Mucosa of rectum (tissue), 2 donors: Measurements from ENCODE around the gene TIMD4.
"Not testable (repeated sequence)": the region's sequence is repeated elsewhere in the genome, so short reads cannot be mapped to it uniquely, and the experiment has no call there.

ENCODE experiments used
- H3K27ac ChIP-seq, 2 donors: one replicate each; pipeline ENCODE4 v1.7.0; 2013; ENCODE audit warnings: inconsistent platforms in 2 of 2, low read depth in 2 of 2, low read length in 2 of 2
- H3K27me3 ChIP-seq, 2 donors: one replicate each; pipeline ENCODE4 v1.7.0; 2013; ENCODE audit warnings: low read length in 2 of 2; ENCODE audit not compliant: control insufficient read depth in 2 of 2, insufficient read depth in 2 of 2
- H3K36me3 ChIP-seq, 2 donors: one replicate each; pipeline ENCODE4 v1.7.0; 2013; ENCODE audit warnings: low read length in 2 of 2; ENCODE audit not compliant: control insufficient read depth in 2 of 2, insufficient read depth in 2 of 2
- H3K4me1 ChIP-seq, 2 donors: one replicate each; pipeline ENCODE4 v1.7.0; 2013; ENCODE audit warnings: low read length in 2 of 2, mild to moderate bottlenecking in 1 of 2; ENCODE audit not compliant: control insufficient read depth in 2 of 2, insufficient read depth in 2 of 2
- H3K4me3 ChIP-seq, 2 donors: one replicate each; pipeline ENCODE4 v1.7.0; 2013; ENCODE audit warnings: low read length in 2 of 2
- H3K9ac ChIP-seq, 2 donors: one replicate each; pipeline ENCODE4 v1.7.0; 2013; ENCODE audit warnings: low read length in 2 of 2, low read depth in 1 of 2, mild to moderate bottlenecking in 1 of 2
- H3K9me3 ChIP-seq, 2 donors: one replicate each; pipeline ENCODE4 v1.7.0; 2013; ENCODE audit warnings: low read length in 2 of 2; ENCODE audit not compliant: control insufficient read depth in 2 of 2
- donor health status: healthy.
- donor health status: Normal muscosa, but diverticular disease.

TIMD4 gene

DNA sequence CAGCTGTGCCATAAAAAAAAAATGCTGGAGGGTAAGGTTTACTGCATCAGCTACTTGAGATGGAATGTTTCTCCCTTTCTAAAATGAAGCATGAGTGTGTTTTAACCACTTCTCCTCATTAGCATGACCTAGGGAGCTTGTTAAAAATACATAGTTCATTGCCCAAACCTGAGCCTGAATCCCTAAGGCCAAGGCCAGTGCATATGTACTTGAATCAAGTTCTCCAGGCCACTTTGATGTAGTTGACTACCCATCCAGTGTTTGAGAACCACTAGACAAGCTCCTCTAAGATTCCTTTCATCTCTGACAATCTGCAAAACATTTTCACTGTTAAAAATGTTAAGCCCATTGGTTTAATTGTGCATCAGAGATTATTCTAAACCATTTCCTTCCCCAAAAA, 6.7 kb downstream of the TIMD4 start:
- Histone ChIP-seq H3K27ac (no peak overlapping the region), H3K9ac (no peak overlapping the region), H3K27me3 (no peaks in the 10 kb centered on the region), H3K9me3 (no peaks in the 10 kb centered on the region), H3K4me1 (no peaks in the 10 kb centered on the region), H3K4me3 (no peak overlapping the region), H3K36me3 (no peaks in the 10 kb centered on the region)

DNA sequence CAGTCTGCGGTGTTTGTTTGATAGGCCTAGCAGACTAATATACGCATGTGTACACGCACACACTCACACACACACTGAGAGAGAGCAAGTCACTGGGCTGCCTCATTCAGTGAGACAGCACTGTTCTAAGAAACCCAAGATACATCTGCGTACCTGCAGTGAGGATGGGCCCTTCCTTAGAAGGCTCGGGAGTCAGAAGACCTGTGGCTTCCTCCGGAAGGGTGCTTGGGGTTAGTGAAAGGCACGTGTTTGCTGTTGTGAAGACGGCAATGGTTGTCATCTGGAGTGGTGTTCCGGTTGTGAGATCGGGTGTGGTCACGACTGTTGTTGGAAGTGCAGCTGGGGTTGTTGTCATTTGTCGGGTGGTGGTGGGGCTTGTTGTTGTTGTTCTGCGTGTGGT, 11.7 kb downstream of the TIMD4 start:
- H3K27me3 ChIP-seq: no peaks in the 10 kb centered on the region
- no peaks in the 10 kb centered on the region for H3K4me1 ChIP-seq

DNA sequence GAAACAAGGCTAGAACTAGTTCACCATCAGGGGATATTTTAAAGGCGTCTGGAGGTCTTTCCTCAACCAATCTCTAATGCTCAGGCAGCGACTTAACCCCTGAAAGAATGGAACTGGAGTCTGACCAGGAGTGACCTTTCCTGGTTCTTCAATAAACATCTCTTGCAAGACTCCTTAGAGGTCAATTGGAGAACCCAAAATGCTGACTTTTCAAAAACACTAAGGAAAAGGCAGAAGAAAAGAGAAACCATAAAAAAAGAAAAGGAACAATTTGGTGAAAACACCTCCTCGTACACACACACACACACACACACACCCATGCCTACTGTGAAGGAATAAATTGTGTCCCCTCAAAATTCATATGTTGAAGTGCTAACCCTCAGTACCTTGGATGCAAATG, 12.3 kb downstream of the TIMD4 start:
- Histone ChIP-seq H3K9ac (no peak overlapping the region), H3K4me1 (no peaks in the 10 kb centered on the region), H3K4me3 (no peak overlapping the region), H3K27me3 (no peaks in the 10 kb centered on the region), H3K36me3 (no peaks in the 10 kb centered on the region), H3K9me3 (no peaks in the 10 kb centered on the region), H3K27ac (no peak overlapping the region)

More for the DNA sequence above, 11.7 kb downstream of the TIMD4 start:
- H3K9ac ChIP-seq: no peak overlapping the region
- H3K4me3 ChIP-seq: no peak overlapping the region
- no peaks in the 10 kb centered on the region for H3K9me3 ChIP-seq
- H3K36me3 ChIP-seq: no peaks in the 10 kb centered on the region
- no peak overlapping the region for H3K27ac ChIP-seq

DNA sequence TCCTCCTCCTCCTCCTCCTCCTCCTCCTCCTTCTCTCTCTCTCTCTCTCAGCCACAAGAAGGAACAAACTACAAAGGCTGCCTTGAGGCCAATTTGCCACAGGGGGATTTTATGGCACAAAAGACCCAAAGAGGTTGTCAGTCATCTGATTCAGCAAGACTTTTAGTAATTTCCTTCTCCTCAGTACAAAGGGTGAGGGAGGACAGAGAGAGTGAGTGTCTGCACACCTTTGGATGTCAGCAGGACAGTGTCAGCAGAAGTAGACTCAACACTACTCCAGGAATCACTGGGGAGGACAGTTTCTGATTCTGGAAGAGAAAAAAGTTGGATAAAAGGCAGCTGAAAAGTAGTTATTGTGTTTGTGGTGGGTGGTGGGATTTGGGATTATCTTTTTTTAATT, 13.6 kb downstream of the TIMD4 start:
- Histone ChIP-seq H3K36me3 (no peaks in the 10 kb centered on the region), H3K27ac (no peak overlapping the region), H3K4me3 (no peak overlapping the region), H3K9ac (no peak overlapping the region), H3K27me3 (no peaks in the 10 kb centered on the region), H3K9me3 (no peaks in the 10 kb centered on the region), H3K4me1 (no peaks in the 10 kb centered on the region)

DNA sequence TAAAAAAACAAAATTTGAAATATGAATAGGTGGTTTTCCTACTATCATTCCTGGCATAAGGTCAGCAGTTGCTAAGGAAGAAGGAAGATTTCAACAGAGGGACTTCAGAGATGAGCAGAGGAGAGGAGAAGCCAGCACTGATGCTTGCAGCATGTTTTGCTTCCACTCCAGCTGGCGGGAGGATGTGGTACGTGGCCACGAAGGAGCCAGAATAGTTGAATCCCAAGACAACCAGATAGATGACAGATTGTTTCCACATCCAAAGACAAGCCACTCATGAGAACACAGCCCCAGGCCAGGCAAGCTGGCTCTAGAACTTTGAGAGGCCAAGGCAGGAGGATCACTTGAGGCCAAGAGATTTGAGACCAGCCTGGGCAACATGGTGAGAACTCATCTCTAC, 15.1 kb downstream of the TIMD4 start:
- Histone ChIP-seq H3K9me3 (no peaks in the 10 kb centered on the region), H3K9ac (no peak overlapping the region), H3K27ac (no peak overlapping the region), H3K4me3 (no peak overlapping the region), H3K4me1 (no peaks in the 10 kb centered on the region), H3K27me3 (no peaks in the 10 kb centered on the region), H3K36me3 (no peaks in the 10 kb centered on the region)

DNA sequence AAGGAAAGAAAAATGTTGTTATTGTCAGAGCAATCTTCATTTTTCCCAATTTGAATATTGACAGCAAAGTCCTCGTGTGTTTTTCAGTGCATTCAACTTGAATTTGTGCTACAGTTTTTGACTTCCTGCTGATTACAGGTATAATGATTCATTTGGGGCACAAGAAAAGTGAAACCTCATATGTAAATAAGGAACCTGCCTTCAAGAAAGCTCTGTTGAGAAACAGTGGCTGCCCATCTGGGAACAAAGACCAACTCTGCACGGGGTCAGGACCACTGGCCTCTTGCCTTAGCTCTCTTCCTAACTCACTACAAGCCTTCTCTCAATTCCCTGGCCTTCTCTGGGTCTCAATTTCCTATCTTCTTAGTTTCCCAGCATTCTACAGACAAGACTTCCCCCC, 21.0 kb downstream of the TIMD4 start:
- no peaks in the 10 kb centered on the region for H3K9me3 ChIP-seq
- no peaks in the 10 kb centered on the region for H3K4me1 ChIP-seq
- H3K4me3 ChIP-seq: no peak overlapping the region
- no peak overlapping the region for H3K27ac ChIP-seq
- no peaks in the 10 kb centered on the region for H3K36me3 ChIP-seq
- H3K9ac ChIP-seq: no peak overlapping the region
- H3K27me3 ChIP-seq: no peaks in the 10 kb centered on the region

DNA sequence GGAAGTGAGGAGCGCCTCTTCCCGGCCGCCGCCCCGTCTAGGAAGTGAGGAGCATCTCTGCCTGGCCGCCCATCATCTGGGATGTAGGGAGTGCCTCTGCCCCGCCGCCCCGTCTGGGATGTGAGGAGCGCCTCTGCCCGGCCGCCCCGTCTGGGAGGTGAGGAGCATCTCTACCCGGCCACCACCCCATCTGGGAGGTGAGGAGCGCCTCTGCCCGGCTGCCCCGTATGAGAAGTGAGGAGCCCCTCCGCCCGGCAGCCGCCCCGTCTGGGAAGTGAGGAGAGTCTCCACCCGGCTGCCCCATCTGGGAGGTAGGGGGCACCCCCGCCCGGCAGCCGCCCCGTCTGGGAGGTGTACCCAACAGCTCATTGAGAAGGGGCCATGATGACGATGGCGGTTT, 22.6 kb downstream of the TIMD4 start:
- not testable (repeated sequence) for H3K27ac ChIP-seq, H3K9me3 ChIP-seq, H3K27me3 ChIP-seq, H3K9ac ChIP-seq, H3K4me1 ChIP-seq, H3K4me3 ChIP-seq, H3K36me3 ChIP-seq

DNA sequence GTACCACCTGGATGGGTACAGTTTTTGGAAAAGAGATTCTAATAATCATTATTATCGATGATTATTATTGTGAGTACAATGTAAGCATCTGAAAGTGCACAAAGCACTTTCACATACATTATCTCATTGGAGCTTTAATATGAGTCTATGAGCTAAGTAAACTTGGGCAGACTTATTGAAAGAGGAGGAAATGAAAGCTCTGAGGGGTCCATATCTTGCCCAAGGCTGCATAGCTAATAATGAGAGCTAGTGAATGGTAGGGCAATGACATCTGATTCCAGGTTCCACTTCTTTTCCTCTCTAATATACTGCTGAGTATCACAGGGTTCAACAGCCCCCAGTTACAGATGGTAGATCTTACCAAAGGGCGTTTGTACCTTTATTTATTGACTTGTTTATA, 26.1 kb downstream of the TIMD4 start:
- no peaks in the 10 kb centered on the region for H3K9me3 ChIP-seq
- H3K27me3 ChIP-seq: no peaks in the 10 kb centered on the region
- no peak overlapping the region for H3K9ac ChIP-seq

DNA sequence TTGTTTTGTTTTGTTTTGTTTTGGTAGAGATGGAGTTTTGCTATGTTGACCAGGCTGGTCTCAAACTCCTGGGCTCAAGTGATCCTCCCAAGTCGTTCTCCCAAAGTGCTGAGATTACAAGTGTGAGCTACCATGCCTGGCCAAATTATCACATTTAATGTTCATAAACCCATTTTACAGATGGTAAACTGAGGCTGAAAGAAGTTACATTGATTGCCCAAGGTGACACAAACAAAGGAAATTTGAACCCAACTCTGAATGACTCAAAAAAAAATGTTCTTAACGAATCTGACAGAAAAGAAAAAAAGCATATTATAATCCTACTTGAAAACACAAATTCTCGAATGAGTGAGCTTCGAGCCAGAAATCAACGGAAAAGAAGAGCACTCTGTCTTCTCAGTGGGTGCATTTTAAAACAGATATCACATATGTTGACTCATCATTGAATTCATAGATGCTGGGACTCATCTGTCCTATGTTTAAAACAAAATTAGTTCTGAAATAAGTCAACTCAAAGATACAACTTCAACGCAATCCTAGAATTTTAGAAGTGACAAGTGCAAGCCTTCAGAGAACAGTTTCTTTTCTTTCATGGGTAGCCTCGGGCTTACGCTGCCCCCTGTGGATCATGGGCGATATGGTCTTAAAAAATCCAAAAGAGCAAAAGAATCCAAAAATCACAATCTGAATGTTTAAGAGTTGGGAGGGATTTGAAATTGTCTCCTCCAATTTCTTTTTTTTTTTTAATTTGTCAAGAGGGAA, 28.4 kb downstream of the TIMD4 start:
- Histone ChIP-seq H3K4me3 (no peak overlapping the region), H3K27ac (no peak overlapping the region), H3K4me1 (no peaks in the 10 kb centered on the region), H3K9ac (no peak overlapping the region), H3K36me3 (no peaks in the 10 kb centered on the region), H3K9me3 (no peaks in the 10 kb centered on the region), H3K27me3 (no peaks in the 10 kb centered on the region)

More for the DNA sequence above, 26.1 kb downstream of the TIMD4 start:
- H3K36me3 ChIP-seq: no peaks in the 10 kb centered on the region
- no peak overlapping the region for H3K27ac ChIP-seq
- no peak overlapping the region for H3K4me3 ChIP-seq
- no peaks in the 10 kb centered on the region for H3K4me1 ChIP-seq

DNA sequence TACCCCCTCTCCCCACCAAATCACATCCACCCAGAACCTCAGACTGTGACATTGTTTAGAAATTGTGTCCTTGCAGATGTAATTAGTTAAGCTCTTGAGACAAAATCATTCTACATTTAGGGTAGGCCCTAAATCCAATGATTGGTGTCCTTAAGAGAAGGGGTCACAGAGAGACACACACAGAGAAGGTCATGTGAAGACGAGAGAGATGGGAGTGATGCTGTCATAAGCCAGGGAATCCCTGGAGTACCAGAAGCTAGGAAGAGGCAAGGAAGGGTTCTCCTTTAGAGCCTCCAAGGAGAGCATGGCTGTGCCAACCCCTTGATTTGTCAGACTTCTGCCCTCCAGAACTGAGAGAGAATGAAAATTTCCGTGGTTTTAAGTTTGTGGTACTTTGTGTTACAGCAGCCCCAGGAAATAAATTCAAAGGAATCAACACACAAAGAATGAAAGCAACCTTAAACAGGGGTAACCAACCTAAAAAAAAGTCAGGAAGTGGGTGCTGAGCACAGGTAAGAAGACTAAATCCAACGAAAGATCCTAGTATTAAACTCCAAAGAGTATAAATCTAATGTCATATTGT, 33.6 kb downstream of the TIMD4 start:
- Histone ChIP-seq H3K27ac (no peak overlapping the region), H3K9me3 (no peaks in the 10 kb centered on the region)

More for the DNA sequence above, 33.6 kb downstream of the TIMD4 start:
- no peaks in the 10 kb centered on the region for H3K27me3 ChIP-seq
- no peaks in the 10 kb centered on the region for H3K4me1 ChIP-seq
- H3K4me3 ChIP-seq: no peak overlapping the region
- H3K36me3 ChIP-seq: no peaks in the 10 kb centered on the region
- no peak overlapping the region for H3K9ac ChIP-seq
